SK-N-SH treated with all-trans-retinoic acid at 6 μM for 48 hours (cell line): ENCODE results near the gene PLCZ1.

Source experiments
- ATAC-seq: fragments of 200-7000 bp; cut with Tn5 transposase; 3 replicates; pipeline ENCODE4 v1.9.1; 2020; ENCODE audit warnings: mild to moderate bottlenecking, moderate library complexity
- BACH2 ChIP-seq: fragments of 250-450 bp; sonication (Bioruptor Pico); IDR thresholded peaks from 2 replicates; pipeline ENCODE4 v1.9.0; 2021; ENCODE audit warnings: mild to moderate bottlenecking, borderline replicate concordance
- CSDC2 ChIP-seq: fragments of 250-450 bp; sonication (Bioruptor Pico); IDR thresholded peaks from 2 replicates; pipeline ENCODE4 v1.5.0; 2020; ENCODE audit warnings: mild to moderate bottlenecking, moderate library complexity
- ESRRG ChIP-seq: fragments of 250-450 bp; sonication (Bioruptor Pico); IDR thresholded peaks from 2 replicates; pipeline ENCODE4 v1.6.1; 2021; ENCODE audit warnings: mild to moderate bottlenecking
- GLIS3 ChIP-seq: fragments of 250-450 bp; sonication (Bioruptor Pico); IDR thresholded peaks from 2 replicates; pipeline ENCODE4 v1.5.0; 2020; ENCODE audit warnings: mild to moderate bottlenecking, moderate library complexity
- ISL1 ChIP-seq: fragments of 250-450 bp; sonication (Bioruptor Pico); IDR thresholded peaks from 2 replicates; pipeline ENCODE4 v2.1.2; 2022; ENCODE audit warnings: mild to moderate bottlenecking, moderate library complexity
- PPARA ChIP-seq: fragments of 250-450 bp; sonication (Bioruptor Pico); IDR thresholded peaks from 2 replicates; pipeline ENCODE4 v1.5.0; 2020; ENCODE audit warnings: mild to moderate bottlenecking, borderline replicate concordance
- RARB ChIP-seq: fragments of 250-450 bp; sonication (Bioruptor Pico); IDR thresholded peaks from 2 replicates; pipeline ENCODE4 v1.8.0; 2021; ENCODE audit warnings: mild to moderate bottlenecking, moderate library complexity
- SNAI2 ChIP-seq: fragments of 250-450 bp; sonication (Bioruptor Pico); IDR thresholded peaks from 2 replicates; pipeline ENCODE4 v1.5.0; 2020; ENCODE audit warnings: mild to moderate bottlenecking, moderate library complexity
- TCF4 ChIP-seq: fragments of 250-450 bp; sonication (Bioruptor Pico); IDR thresholded peaks from 2 replicates; pipeline ENCODE4 v1.8.0; 2021; ENCODE audit warnings: mild to moderate bottlenecking, moderate library complexity, borderline replicate concordance
- ZC3H10 ChIP-seq: fragments of 250-450 bp; sonication (Bioruptor Pico); IDR thresholded peaks from 2 replicates; pipeline ENCODE4 v1.5.1; 2021; ENCODE audit warnings: mild to moderate bottlenecking, moderate library complexity
- ZFP3 ChIP-seq: fragments of 250-450 bp; sonication (Bioruptor Pico); IDR thresholded peaks from 2 replicates; pipeline ENCODE4 v1.5.0; 2020; ENCODE audit warnings: mild to moderate bottlenecking, moderate library complexity
- ZFP30 ChIP-seq: fragments of 450-650 bp; formaldehyde crosslinking; IDR thresholded peaks from 2 replicates; pipeline ENCODE4 v1.5.0; 2022; ENCODE audit warnings: mild to moderate bottlenecking, moderate library complexity
- ZNF565 ChIP-seq: fragments of 450-650 bp; formaldehyde crosslinking; conservative IDR thresholded peaks from 2 replicates; pipeline ENCODE4 v1.5.0; 2020; ENCODE audit warnings: low read depth, mild to moderate bottlenecking, moderate library complexity
- ZNF70 ChIP-seq: fragments of 450-650 bp; formaldehyde crosslinking; IDR thresholded peaks from 2 replicates; pipeline ENCODE4 v1.5.0; 2020; ENCODE audit warnings: mild to moderate bottlenecking, moderate library complexity
- ZNF8 ChIP-seq: fragments of 450-650 bp; formaldehyde crosslinking; IDR thresholded peaks from 2 replicates; pipeline ENCODE4 v1.5.0; 2020; ENCODE audit warnings: mild to moderate bottlenecking, moderate library complexity
- TF ChIP-seq, protein P1 (sequence below): fragments of 250-450 bp; sonication (Bioruptor Pico); IDR thresholded peaks from 2 replicates; pipeline ENCODE4 v1.5.0; 2020; ENCODE audit warnings: mild to moderate bottlenecking, moderate library complexity
- TF ChIP-seq, protein P2 (sequence below): fragments of 250-450 bp; sonication (Bioruptor Pico); IDR thresholded peaks from 2 replicates; pipeline ENCODE4 v1.8.0; 2021; ENCODE audit warnings: low read depth, mild to moderate bottlenecking, moderate library complexity, borderline replicate concordance
- TF ChIP-seq, protein P3 (sequence below): fragments of 250-450 bp; sonication (Bioruptor Pico); IDR thresholded peaks from 2 replicates; pipeline ENCODE4 v1.5.1; 2020; ENCODE audit warnings: low read depth, mild to moderate bottlenecking, moderate library complexity
- TF ChIP-seq, protein P4 (sequence below): fragments of 250-450 bp; sonication (Bioruptor Pico); IDR thresholded peaks from 2 replicates; pipeline ENCODE4 v1.8.0; 2020; ENCODE audit warnings: mild to moderate bottlenecking, moderate library complexity, borderline replicate concordance

PLCZ1 gene

DNA sequence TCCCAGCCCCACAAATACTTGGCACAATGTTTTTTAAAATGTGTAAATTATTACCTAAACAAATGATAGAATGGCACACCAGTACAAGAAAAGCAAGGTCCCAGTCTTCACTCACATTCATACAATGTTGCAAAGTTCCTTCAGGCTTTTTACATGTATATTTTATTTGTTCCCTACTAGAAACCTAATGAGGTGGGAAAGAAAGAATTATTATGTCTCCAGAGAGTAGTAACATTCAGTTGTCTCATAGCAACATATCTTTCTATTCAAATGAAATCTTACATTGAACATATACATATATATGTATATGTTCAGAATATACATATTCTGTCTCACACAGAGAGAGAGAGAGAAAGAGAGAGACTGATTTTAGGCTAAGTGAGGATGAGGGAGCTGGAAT is 85.2 kb downstream of the PLCZ1 start (continued):
- TF ChIP-seq, protein P1, sequence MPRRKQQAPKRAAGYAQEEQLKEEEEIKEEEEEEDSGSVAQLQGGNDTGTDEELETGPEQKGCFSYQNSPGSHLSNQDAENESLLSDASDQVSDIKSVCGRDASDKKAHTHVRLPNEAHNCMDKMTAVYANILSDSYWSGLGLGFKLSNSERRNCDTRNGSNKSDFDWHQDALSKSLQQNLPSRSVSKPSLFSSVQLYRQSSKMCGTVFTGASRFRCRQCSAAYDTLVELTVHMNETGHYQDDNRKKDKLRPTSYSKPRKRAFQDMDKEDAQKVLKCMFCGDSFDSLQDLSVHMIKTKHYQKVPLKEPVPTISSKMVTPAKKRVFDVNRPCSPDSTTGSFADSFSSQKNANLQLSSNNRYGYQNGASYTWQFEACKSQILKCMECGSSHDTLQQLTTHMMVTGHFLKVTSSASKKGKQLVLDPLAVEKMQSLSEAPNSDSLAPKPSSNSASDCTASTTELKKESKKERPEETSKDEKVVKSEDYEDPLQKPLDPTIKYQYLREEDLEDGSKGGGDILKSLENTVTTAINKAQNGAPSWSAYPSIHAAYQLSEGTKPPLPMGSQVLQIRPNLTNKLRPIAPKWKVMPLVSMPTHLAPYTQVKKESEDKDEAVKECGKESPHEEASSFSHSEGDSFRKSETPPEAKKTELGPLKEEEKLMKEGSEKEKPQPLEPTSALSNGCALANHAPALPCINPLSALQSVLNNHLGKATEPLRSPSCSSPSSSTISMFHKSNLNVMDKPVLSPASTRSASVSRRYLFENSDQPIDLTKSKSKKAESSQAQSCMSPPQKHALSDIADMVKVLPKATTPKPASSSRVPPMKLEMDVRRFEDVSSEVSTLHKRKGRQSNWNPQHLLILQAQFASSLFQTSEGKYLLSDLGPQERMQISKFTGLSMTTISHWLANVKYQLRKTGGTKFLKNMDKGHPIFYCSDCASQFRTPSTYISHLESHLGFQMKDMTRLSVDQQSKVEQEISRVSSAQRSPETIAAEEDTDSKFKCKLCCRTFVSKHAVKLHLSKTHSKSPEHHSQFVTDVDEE: no peak
- TF ChIP-seq ZFP30 (CRISPR knock-in tag) (no peak), TCF4 (CRISPR knock-in tag) (no peak), BACH2 (CRISPR knock-in tag) (no peak), ZC3H10 (no peak), RARB (no peak)

DNA sequence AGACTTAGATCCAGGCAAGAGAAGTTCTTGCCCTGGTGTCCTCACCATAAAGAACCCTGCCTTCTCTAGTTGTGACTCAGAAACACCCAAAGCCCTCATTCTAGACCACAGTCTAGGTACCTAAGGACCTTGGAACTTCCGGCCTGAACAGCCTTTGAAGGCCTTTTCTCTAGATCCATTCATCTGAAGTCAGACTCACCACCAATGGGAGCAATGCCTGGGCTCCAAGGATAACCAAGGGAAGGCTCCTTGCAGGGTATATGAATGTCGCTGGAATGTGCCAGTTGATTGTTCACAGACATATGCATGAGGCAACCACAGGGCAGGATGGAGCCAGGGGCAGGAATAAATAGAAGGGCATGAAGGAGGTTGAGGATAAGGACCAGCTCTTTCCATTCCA is 86.3 kb downstream of the PLCZ1 start:
- no peak for TF ChIP-seq CSDC2 (CRISPR knock-in tag)
- no peak for TF ChIP-seq ZFP3 (CRISPR knock-in tag)
- no peak for TF ChIP-seq BACH2 (CRISPR knock-in tag)
- no peak for TF ChIP-seq TCF4 (CRISPR knock-in tag)
- TF ChIP-seq, protein P2, sequence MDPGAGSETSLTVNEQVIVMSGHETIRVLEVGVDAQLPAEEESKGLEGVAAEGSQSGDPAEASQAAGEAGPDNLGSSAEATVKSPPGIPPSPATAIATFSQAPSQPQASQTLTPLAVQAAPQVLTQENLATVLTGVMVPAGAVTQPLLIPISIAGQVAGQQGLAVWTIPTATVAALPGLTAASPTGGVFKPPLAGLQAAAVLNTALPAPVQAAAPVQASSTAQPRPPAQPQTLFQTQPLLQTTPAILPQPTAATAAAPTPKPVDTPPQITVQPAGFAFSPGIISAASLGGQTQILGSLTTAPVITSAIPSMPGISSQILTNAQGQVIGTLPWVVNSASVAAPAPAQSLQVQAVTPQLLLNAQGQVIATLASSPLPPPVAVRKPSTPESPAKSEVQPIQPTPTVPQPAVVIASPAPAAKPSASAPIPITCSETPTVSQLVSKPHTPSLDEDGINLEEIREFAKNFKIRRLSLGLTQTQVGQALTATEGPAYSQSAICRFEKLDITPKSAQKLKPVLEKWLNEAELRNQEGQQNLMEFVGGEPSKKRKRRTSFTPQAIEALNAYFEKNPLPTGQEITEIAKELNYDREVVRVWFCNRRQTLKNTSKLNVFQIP: no peak
- TF ChIP-seq, protein P1: no peak
- TF ChIP-seq ESRRG (CRISPR knock-in tag): no peak
- TF ChIP-seq ZNF8 (CRISPR knock-in tag): no peak
- TF ChIP-seq GLIS3 (CRISPR knock-in tag): no peak
- no peak for TF ChIP-seq ZNF565 (CRISPR knock-in tag)
- TF ChIP-seq, protein P3, sequence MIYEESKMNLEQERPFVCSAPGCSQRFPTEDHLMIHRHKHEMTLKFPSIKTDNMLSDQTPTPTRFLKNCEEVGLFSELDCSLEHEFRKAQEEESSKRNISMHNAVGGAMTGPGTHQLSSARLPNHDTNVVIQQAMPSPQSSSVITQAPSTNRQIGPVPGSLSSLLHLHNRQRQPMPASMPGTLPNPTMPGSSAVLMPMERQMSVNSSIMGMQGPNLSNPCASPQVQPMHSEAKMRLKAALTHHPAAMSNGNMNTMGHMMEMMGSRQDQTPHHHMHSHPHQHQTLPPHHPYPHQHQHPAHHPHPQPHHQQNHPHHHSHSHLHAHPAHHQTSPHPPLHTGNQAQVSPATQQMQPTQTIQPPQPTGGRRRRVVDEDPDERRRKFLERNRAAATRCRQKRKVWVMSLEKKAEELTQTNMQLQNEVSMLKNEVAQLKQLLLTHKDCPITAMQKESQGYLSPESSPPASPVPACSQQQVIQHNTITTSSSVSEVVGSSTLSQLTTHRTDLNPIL (CRISPR knock-in tag): no peak
- TF ChIP-seq ZC3H10: no peak
- no peak for TF ChIP-seq ISL1 (CRISPR knock-in tag)
- no peak for ATAC-seq

DNA sequence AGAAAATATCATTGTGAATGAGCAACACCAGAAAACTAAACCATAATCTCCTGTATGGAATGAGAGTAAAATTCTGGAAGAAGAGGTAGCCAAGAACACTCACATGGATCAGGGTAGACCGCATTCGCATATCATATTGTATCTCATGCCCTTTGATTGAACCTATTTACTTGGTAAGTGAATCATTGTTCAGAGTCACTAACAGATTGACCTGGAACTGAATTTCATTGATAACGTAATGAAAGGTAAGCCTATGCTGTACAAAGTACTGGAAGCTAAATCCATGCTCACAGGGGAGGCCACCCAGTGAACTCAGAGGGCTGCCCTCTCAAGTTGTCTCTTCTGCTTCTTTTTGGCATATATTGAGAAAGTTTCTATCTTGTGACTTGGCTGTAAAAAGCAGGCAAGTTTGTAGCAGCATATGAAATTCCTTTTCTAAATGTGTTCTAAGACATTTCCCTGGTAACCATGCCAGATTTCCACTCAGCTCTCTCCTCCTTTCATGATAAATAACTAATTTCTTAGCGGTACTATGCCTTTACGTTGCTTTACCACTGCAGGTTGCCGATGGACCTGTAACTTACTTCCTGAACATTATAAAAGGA is 91.4 kb downstream of the PLCZ1 start:
- TF ChIP-seq BACH2 (CRISPR knock-in tag) (no peak), CSDC2 (CRISPR knock-in tag) (no peak), RARB (no peak), SNAI2 (CRISPR knock-in tag) (no peak), PPARA (no peak), ZFP3 (CRISPR knock-in tag) (no peak)
- no peak for ATAC-seq

DNA sequence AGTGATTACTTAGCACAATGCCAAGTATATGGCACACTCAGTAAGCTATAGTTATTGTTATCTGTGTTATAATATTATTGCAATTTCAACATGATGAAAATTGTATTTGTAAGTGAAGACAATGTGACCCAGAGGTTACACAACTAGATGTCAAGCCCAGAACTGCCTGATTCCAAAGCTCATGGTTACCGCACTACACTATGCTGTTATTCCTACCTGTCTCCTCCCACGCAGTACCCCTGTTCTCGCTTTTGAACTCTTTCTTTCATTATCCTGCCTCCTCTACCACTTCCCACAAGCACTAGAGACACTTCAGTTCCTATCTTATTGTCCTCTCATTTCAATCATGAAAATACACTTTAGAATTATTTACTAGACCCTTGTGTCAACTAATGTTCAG is 93.2 kb downstream of the PLCZ1 start:
- TF ChIP-seq, protein P3 (CRISPR knock-in tag): no peak
- TF ChIP-seq GLIS3 (CRISPR knock-in tag) (no peak), PPARA (no peak), ZNF8 (CRISPR knock-in tag) (no peak), TCF4 (CRISPR knock-in tag) (no peak), CSDC2 (CRISPR knock-in tag) (no peak), ZC3H10 (no peak), ZFP3 (CRISPR knock-in tag) (no peak), RARB (no peak), ZFP30 (CRISPR knock-in tag) (no peak), ZNF70 (CRISPR knock-in tag) (no peak), SNAI2 (CRISPR knock-in tag) (no peak)
- TF ChIP-seq, protein P2: no peak
- TF ChIP-seq, protein P4, sequence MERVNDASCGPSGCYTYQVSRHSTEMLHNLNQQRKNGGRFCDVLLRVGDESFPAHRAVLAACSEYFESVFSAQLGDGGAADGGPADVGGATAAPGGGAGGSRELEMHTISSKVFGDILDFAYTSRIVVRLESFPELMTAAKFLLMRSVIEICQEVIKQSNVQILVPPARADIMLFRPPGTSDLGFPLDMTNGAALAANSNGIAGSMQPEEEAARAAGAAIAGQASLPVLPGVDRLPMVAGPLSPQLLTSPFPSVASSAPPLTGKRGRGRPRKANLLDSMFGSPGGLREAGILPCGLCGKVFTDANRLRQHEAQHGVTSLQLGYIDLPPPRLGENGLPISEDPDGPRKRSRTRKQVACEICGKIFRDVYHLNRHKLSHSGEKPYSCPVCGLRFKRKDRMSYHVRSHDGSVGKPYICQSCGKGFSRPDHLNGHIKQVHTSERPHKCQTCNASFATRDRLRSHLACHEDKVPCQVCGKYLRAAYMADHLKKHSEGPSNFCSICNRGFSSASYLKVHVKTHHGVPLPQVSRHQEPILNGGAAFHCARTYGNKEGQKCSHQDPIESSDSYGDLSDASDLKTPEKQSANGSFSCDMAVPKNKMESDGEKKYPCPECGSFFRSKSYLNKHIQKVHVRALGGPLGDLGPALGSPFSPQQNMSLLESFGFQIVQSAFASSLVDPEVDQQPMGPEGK (CRISPR knock-in tag): no peak
- TF ChIP-seq, all 23 proteins: peak for 0
- ATAC-seq: no peak
